RWPE2 (cell line): ENCODE data around the gene EMC8.

Experiments
- ATAC-seq: fragments of 200-7000 bp; cut with Tn5 transposase; 3 replicates; pipeline ENCODE4 v1.9.1; 2021; ENCODE audit warnings: low read depth
- DNase-seq: peaks from one replicate; pipeline ENCODE4 v3.0.0-alpha.2; 2020; ENCODE audit warnings: low spot score
- H3K27ac ChIP-seq: fragments of 450-650 bp; 2 replicates; pipeline ENCODE4 v1.5.1; 2017; ENCODE audit warnings: mild to moderate bottlenecking; ENCODE audit not compliant: poor library complexity, severe bottlenecking
- H3K27me3 ChIP-seq: fragments of 250-450 bp; sonication (Bioruptor Pico); 2 replicates; pipeline ENCODE4 v1.5.1; 2021; ENCODE audit warnings: mild to moderate bottlenecking, moderate library complexity; ENCODE audit not compliant: insufficient read depth, poor library complexity, severe bottlenecking
- H3K36me3 ChIP-seq: fragments of 250-450 bp; sonication (Bioruptor Pico); 2 replicates; pipeline ENCODE4 v1.5.1; 2020; ENCODE audit warnings: low read depth, mild to moderate bottlenecking, moderate library complexity
- H3K4me1 ChIP-seq: fragments of 250-450 bp; sonication (Bioruptor Pico); 2 replicates; pipeline ENCODE4 v1.5.1; 2021; ENCODE audit warnings: mild to moderate bottlenecking, moderate library complexity; ENCODE audit not compliant: insufficient read depth, poor library complexity, severe bottlenecking
- H3K4me3 ChIP-seq: fragments of 250-450 bp; sonication (Bioruptor Pico); 2 replicates; pipeline ENCODE4 v1.5.1; 2021; ENCODE audit warnings: mild to moderate bottlenecking, moderate library complexity; ENCODE audit not compliant: severe bottlenecking
- H3K9me3 ChIP-seq: fragments of 250-450 bp; sonication (Bioruptor Pico); 2 replicates; pipeline ENCODE4 v1.5.1; 2021; ENCODE audit warnings: mild to moderate bottlenecking, moderate library complexity; ENCODE audit not compliant: severe bottlenecking
- CTCF ChIP-seq: fragments of 450-650 bp; IDR thresholded peaks from one replicate; pipeline ENCODE4 v1.5.1; 2017; ENCODE audit warnings: mild to moderate bottlenecking, moderate library complexity; ENCODE audit not compliant: poor library complexity, severe bottlenecking

EMC8 gene

GRCh38 chr16:85761861-85762260, 37.5 kb downstream of the EMC8 start:
- ATAC-seq, result no peak
- H3K27me3 ChIP-seq, result no peaks in the 10 kb centered on the region
- TF ChIP-seq CTCF, result no peak

GRCh38 chr16:85759631-85760419, 39.5 kb downstream of the EMC8 start:
- no peaks in the 10 kb centered on the region for H3K36me3 ChIP-seq
- no peak overlapping the region for H3K27ac ChIP-seq
- ATAC-seq (peak; percentile 71), DNase-seq (no peak)
- peaks cover 13% of the 10 kb centered on the region for H3K4me1 ChIP-seq
- peak; percentile 84 for TF ChIP-seq CTCF
- H3K9me3 ChIP-seq, result no peaks in the 10 kb centered on the region
- H3K27me3 ChIP-seq, result no peaks in the 10 kb centered on the region
- no peak overlapping the region for H3K4me3 ChIP-seq

More at GRCh38 chr16:85761861-85762260, 37.5 kb downstream of the EMC8 start:
- H3K27ac ChIP-seq, result no peak overlapping the region
- no peaks in the 10 kb centered on the region for H3K9me3 ChIP-seq
- peaks cover 11% of the 10 kb centered on the region for H3K4me1 ChIP-seq
- no peak for DNase-seq
- no peak overlapping the region for H3K4me3 ChIP-seq
- no peaks in the 10 kb centered on the region for H3K36me3 ChIP-seq

- TF ChIP-seq CTCF, result no peak
- H3K4me1 ChIP-seq, result peaks cover 13% of the 10 kb centered on the region
- no peak for ATAC-seq
These were observed 40.2 kb downstream of the EMC8 start for GRCh38 chr16:85759136-85759535.

GRCh38 chr16:85757341-85757822, 42.0 kb downstream of the EMC8 start:
- peak overlapping the region; percentile 47 for H3K27ac ChIP-seq
- peaks cover 30% of the 10 kb centered on the region for H3K4me1 ChIP-seq
- no peak overlapping the region for H3K4me3 ChIP-seq
- no peaks in the 10 kb centered on the region for H3K27me3 ChIP-seq
- ATAC-seq (peak; percentile 26; the same call in 1 of the 3 replicates), DNase-seq (no peak)
- no peaks in the 10 kb centered on the region for H3K36me3 ChIP-seq
- TF ChIP-seq CTCF, result no peak
- H3K9me3 ChIP-seq, result no peaks in the 10 kb centered on the region

More at GRCh38 chr16:85759136-85759535, 40.2 kb downstream of the EMC8 start:
- Histone ChIP-seq H3K9me3 (no peaks in the 10 kb centered on the region), H3K36me3 (no peaks in the 10 kb centered on the region), H3K4me3 (no peak overlapping the region), H3K27me3 (no peaks in the 10 kb centered on the region), H3K27ac (no peak overlapping the region)
- no peak for DNase-seq
